H9 (cell line): Measurements from ENCODE around the gene RAD54L2. TPM values are rescaled to one million over a fixed set of nuclear protein-coding genes. Genes with fewer than 3 reads are reported as not detected.

Source experiments
- DNase-seq: peaks from one replicate; pipeline ENCODE4 v3.0.0-alpha.2; 2017
- H2AFZ ChIP-seq: one replicate; pipeline ENCODE4 v1.6.1; 2013; ENCODE audit warnings: mild to moderate bottlenecking, low read length, control low read depth, moderate library complexity
- H2AK5ac ChIP-seq: 2 replicates; pipeline ENCODE4 v1.6.1; 2013; ENCODE audit warnings: low read length, control low read depth, mixed read lengths; ENCODE audit not compliant: insufficient read length
- H2BK120ac ChIP-seq: one replicate; pipeline ENCODE4 v1.6.1; 2013; ENCODE audit warnings: low read depth, mild to moderate bottlenecking, low read length, control low read depth, inconsistent platforms; ENCODE audit not compliant: poor library complexity, severe bottlenecking
- H2BK12ac ChIP-seq: 2 replicates; pipeline ENCODE4 v1.6.1; 2013; ENCODE audit warnings: low read length, control low read depth, mixed read lengths, low read depth; ENCODE audit not compliant: insufficient read length
- H2BK15ac ChIP-seq: 2 replicates; pipeline ENCODE4 v1.6.1; 2013; ENCODE audit warnings: low read depth, low read length, control low read depth
- H2BK20ac ChIP-seq: one replicate; pipeline ENCODE4 v1.6.1; 2013; ENCODE audit warnings: low read depth, mild to moderate bottlenecking, low read length, control low read depth, inconsistent platforms; ENCODE audit not compliant: poor library complexity, severe bottlenecking
- H2BK5ac ChIP-seq: 2 replicates; pipeline ENCODE4 v1.6.1; 2013; ENCODE audit warnings: low read length, control low read depth, mixed read lengths; ENCODE audit not compliant: insufficient read length
- H3K14ac ChIP-seq: 2 replicates; pipeline ENCODE4 v1.6.1; 2013; ENCODE audit warnings: low read length, control low read depth; ENCODE audit not compliant: insufficient read depth
- H3K18ac ChIP-seq: 2 replicates; pipeline ENCODE4 v1.6.1; 2013; ENCODE audit warnings: low read depth, mild to moderate bottlenecking, mixed read lengths, low read length, control low read depth; ENCODE audit not compliant: insufficient read length
- H3K23ac ChIP-seq: 2 replicates; pipeline ENCODE4 v1.6.1; 2013; ENCODE audit warnings: low read length, control low read depth, mixed read lengths, low read depth; ENCODE audit not compliant: insufficient read length
- H3K23me2 ChIP-seq: 2 replicates; pipeline ENCODE4 v1.6.1; 2013; ENCODE audit warnings: low read depth, mild to moderate bottlenecking, mixed read lengths, low read length, control low read depth; ENCODE audit not compliant: insufficient read length, poor library complexity, severe bottlenecking
- H3K27ac ChIP-seq: 2 replicates; pipeline ENCODE4 v1.5.1; 2013; ENCODE audit warnings: low read length, control low read depth, mixed read lengths, low read depth; ENCODE audit not compliant: insufficient read length
- H3K27me3 ChIP-seq: 2 replicates; pipeline ENCODE4 v1.6.1; 2013; ENCODE audit warnings: low read length, control low read depth, inconsistent platforms; ENCODE audit not compliant: insufficient read depth
- H3K4ac ChIP-seq: 2 replicates; pipeline ENCODE4 v1.6.1; 2013; ENCODE audit warnings: low read depth, mild to moderate bottlenecking, control low read depth, inconsistent platforms, low read length, moderate library complexity
- H3K4me1 ChIP-seq: 2 replicates; pipeline ENCODE4 v1.6.1; 2013; ENCODE audit warnings: low read length, control low read depth, inconsistent platforms; ENCODE audit not compliant: insufficient read depth
- H3K4me2 ChIP-seq: 2 replicates; pipeline ENCODE4 v1.6.1; 2013; ENCODE audit warnings: low read length, control low read depth, mixed read lengths; ENCODE audit not compliant: insufficient read length, insufficient read depth
- H3K56ac ChIP-seq: 2 replicates; pipeline ENCODE4 v1.6.1; 2013; ENCODE audit warnings: low read depth, mild to moderate bottlenecking, mixed read lengths, low read length, control low read depth; ENCODE audit not compliant: insufficient read length
- H3K79me1 ChIP-seq: 2 replicates; pipeline ENCODE4 v1.6.1; 2013; ENCODE audit warnings: low read depth, mild to moderate bottlenecking, moderate library complexity, low read length, control low read depth, inconsistent platforms; ENCODE audit not compliant: insufficient read depth, poor library complexity, severe bottlenecking
- H3K79me2 ChIP-seq: 2 replicates; pipeline ENCODE4 v1.6.1; 2013; ENCODE audit warnings: low read length, control low read depth, inconsistent platforms; ENCODE audit not compliant: insufficient read depth
- H3K9ac ChIP-seq: 2 replicates; pipeline ENCODE4 v1.6.1; 2013; ENCODE audit warnings: low read length, control low read depth, mixed read lengths; ENCODE audit not compliant: insufficient read length; ENCODE audit errors: extremely low read depth
- H3K9me3 ChIP-seq: one replicate; pipeline ENCODE4 v1.6.1; 2013; ENCODE audit warnings: low read depth, low read length, inconsistent platforms; ENCODE audit not compliant: control insufficient read depth
- H3T11ph ChIP-seq: one replicate; pipeline ENCODE4 v1.6.1; 2013; ENCODE audit warnings: mild to moderate bottlenecking, low read length, control low read depth, inconsistent platforms
- H4K20me1 ChIP-seq: one replicate; pipeline ENCODE4 v1.6.1; 2013; ENCODE audit not compliant: control insufficient read depth, insufficient read length, insufficient read depth
- H4K5ac ChIP-seq: 2 replicates; pipeline ENCODE4 v1.6.1; 2013; ENCODE audit warnings: low read depth, mild to moderate bottlenecking, mixed read lengths, low read length, control low read depth; ENCODE audit not compliant: insufficient read length
- H4K8ac ChIP-seq: replicated peaks from 2 replicates; pipeline ENCODE4 v1.6.1; 2013; ENCODE audit warnings: low read length, control low read depth, mixed read lengths, low read depth; ENCODE audit not compliant: insufficient read length
- H4K91ac ChIP-seq: 2 replicates; pipeline ENCODE4 v1.6.1; 2013; ENCODE audit warnings: low read depth, mild to moderate bottlenecking, moderate library complexity, mixed read lengths, low read length, control low read depth; ENCODE audit not compliant: insufficient read length
- H3K27ac Mint-ChIP-seq, 3 experiments: 2 replicates in 2 of 3; 3 replicates in 1 of 3; pipeline ENCODE4 v1.8.0; 2020 to 2021; ENCODE audit warnings: mixed read lengths in 3 of 3, mild to moderate bottlenecking in 1 of 3, moderate library complexity in 1 of 3
- H3K27me3 Mint-ChIP-seq: 2 replicates; pipeline ENCODE4 v1.8.0; 2021; ENCODE audit warnings: low read depth, mild to moderate bottlenecking, moderate library complexity, mixed read lengths
- H3K36me3 Mint-ChIP-seq, 3 experiments: 2 replicates in 2 of 3; 3 replicates in 1 of 3; pipeline ENCODE4 v1.8.0; 2020 to 2021; ENCODE audit warnings: low read depth in 3 of 3, mixed read lengths in 3 of 3; ENCODE audit not compliant: insufficient read depth in 1 of 3
- H3K4me1 Mint-ChIP-seq, 2 experiments: 2 replicates each; pipeline ENCODE4 v1.8.0; 2020; ENCODE audit warnings: mixed read lengths in 2 of 2
- H3K4me3 Mint-ChIP-seq, 2 experiments: 2 replicates in 1 of 2; 3 replicates in 1 of 2; pipeline ENCODE4 v1.8.0; 2020 to 2021; ENCODE audit warnings: mild to moderate bottlenecking in 2 of 2, mixed read lengths in 2 of 2, moderate library complexity in 1 of 2
- H3K9me3 Mint-ChIP-seq, 2 experiments: 2 replicates in 1 of 2; 3 replicates in 1 of 2; pipeline ENCODE4 v1.8.0; 2020; ENCODE audit warnings: mild to moderate bottlenecking in 2 of 2, mixed read lengths in 2 of 2, moderate library complexity in 1 of 2
- CTCF ChIP-seq: fragments of 200-600 bp; sonication (generic); conservative IDR thresholded peaks from 3 replicates; pipeline ENCODE4 v1.8.0; 2021; ENCODE audit warnings: antibody characterized with exemption, mild to moderate bottlenecking
- WGBS: extraction: QIAGEN DNeasy Blood & Tissue Kit; methylation state at CpG from one replicate; pipeline ENCODE4 v1.1.7; 2013; ENCODE audit warnings: missing lambda C conversion rate, low lambda C conversion rate, mixed read lengths; ENCODE audit not compliant: insufficient read length; ENCODE audit errors: extremely low coverage; 5-methylcytosine and 5-hydroxymethylcytosine counted together
- total RNA-seq: library from RNA; stranded (reverse); gene quantifications from 2 replicates; pipeline ENCODE4 v1.2.1, GENCODE V29; 2021

RAD54L2 gene
- total RNA-seq, 1 experiment from 2014 or later: 40.7 TPM

DNA sequence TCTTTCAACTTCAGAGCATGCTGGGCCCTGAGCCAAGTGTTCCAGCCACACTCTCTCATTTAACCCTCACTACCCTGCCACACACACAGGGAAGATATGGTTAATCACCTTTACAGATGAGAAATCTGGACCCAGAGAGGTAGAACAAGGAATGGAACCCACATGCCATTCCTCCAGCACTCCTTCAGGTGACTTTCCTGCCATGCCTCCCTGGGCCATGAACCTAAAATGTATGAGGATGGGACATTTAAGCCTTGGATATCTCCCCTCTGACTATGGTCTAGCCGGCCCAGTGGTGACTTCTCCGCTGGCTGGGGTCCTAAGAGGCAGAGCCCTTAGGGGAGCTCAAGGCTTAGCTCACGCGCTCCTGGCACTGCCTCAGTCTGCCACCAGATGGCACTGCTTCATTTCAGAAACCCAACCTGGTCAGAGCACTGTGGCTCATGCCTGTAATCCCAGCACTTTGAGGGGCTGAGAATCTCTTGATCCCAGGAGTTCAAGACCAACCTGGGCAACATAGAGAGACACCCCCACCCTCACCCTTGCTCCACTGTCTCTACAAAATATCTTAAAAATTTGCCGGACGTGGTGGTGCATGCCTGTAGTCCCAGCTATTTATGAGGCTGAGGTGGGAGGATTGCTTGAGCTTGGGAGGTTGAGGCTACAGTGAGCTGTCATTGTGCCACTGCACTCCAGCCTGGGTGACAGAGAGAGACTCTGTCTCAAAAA, 36.5 kb upstream of the RAD54L2 start:
- H2AK5ac ChIP-seq: no peak overlapping the region
- no peaks in the 10 kb centered on the region for H3K9me3 ChIP-seq
- peak overlapping the region in 1 of 2 experiments; percentile 65; a peak in 1 of 5 replicates for H3K4me3 Mint-ChIP-seq
- H3K79me2 ChIP-seq: peaks cover 5% of the 10 kb centered on the region; the same call in 1 of the 2 replicates
- H3K27me3 Mint-ChIP-seq: no peaks in the 10 kb centered on the region
- no peak overlapping the region for H3K4me2 ChIP-seq
- no peak overlapping the region for H2BK15ac ChIP-seq
- no peak overlapping the region for H2AFZ ChIP-seq
- DNase-seq: peak; percentile 86
- no peak overlapping the region for H3K27ac ChIP-seq
- TF ChIP-seq CTCF: peak; percentile 95
- no peaks in the 10 kb centered on the region for H3K23me2 ChIP-seq
- H2BK20ac ChIP-seq: no peak overlapping the region
- H3K23ac ChIP-seq: no peak overlapping the region
- H4K5ac ChIP-seq: no peak overlapping the region
- H3K4me1 Mint-ChIP-seq: 0 out of 4 replicates have a peak, but pooled peaks cover 0 to 2% of the 10 kb centered on the region in 2 experiments
- H4K91ac ChIP-seq: no peak overlapping the region
- no peaks in the 10 kb centered on the region for H3K4me1 ChIP-seq
- H3K79me1 ChIP-seq: no peaks in the 10 kb centered on the region
- H3K4ac ChIP-seq: no peak overlapping the region
- no peak overlapping the region for H3K14ac ChIP-seq
- H3K9me3 Mint-ChIP-seq: no peaks in the 10 kb centered on the region; a peak in 2 of 5 replicates
- no peak overlapping the region for H3K56ac ChIP-seq
- WGBS: no CpG with 5 or more reads among the region's 6 CpGs
- H3K9ac ChIP-seq: no peak overlapping the region
- H2BK120ac ChIP-seq: no peak overlapping the region
- no peak overlapping the region for H4K8ac ChIP-seq
- H2BK5ac ChIP-seq: no peak overlapping the region
- H3T11ph ChIP-seq: no peak overlapping the region
- no peak overlapping the region for H3K18ac ChIP-seq
- no peaks in the 10 kb centered on the region for H4K20me1 ChIP-seq
- peak overlapping the region in 1 of 3 experiments; percentile 81; a peak in 2 of 7 replicates for H3K27ac Mint-ChIP-seq
- no peaks in the 10 kb centered on the region for H3K36me3 Mint-ChIP-seq
- H2BK12ac ChIP-seq: no peak overlapping the region
- no peaks in the 10 kb centered on the region for H3K27me3 ChIP-seq
